Lower leg skin (tissue), 4 donors: ENCODE data around the gene TNFSF10. TPM values are rescaled to one million over a fixed set of nuclear protein-coding genes. Genes with fewer than 3 reads are reported as not detected.

ENCODE experiments used
- DNase-seq, 2 donors: peaks; one replicate each; pipeline ENCODE4 v3.0.0-alpha.2; 2019; ENCODE audit warnings: low spot score in 2 of 2
- H3K4me3 ChIP-seq: fragments of 200-600 bp; sonication (generic); 2 replicates; pipeline ENCODE4 v1.5.1; 2017; ENCODE audit warnings: mild to moderate bottlenecking, low read depth; ENCODE audit not compliant: poor library complexity, severe bottlenecking
- POLR2A ChIP-seq, 2 donors: fragments of 450-650 bp; IDR thresholded peaks; one replicate each; pipeline ENCODE4 v1.6.1; 2016 to 2017; ENCODE audit warnings: antibody characterized with exemption in 2 of 2, mild to moderate bottlenecking in 1 of 2, moderate library complexity in 1 of 2
- WGBS, 2 donors: methylation state at CpG; one replicate each; pipeline ENCODE4 v1.1.5; 2018; 5-methylcytosine and 5-hydroxymethylcytosine counted together
- intact Hi-C: fragments of 100-400 bp; cut with DNase I; formaldehyde crosslinking; loops from one replicate; pipeline ENCODE4 v1.15.0; 2023; ENCODE audit warnings: low total_unique reads
- total RNA-seq, 4 donors: library from RNA; depleted of rRNA; stranded (reverse); fragments of >200 nt; gene quantifications; one replicate each; pipeline ENCODE4 v1.1.0, GENCODE V29; 2016
- TF ChIP-seq, protein P1 (sequence below), 3 donors: fragments of 450-650 bp; IDR thresholded peaks; one replicate each; pipeline ENCODE4 v1.5.1; 2016; ENCODE audit warnings: antibody characterized with exemption in 3 of 3, mild to moderate bottlenecking in 3 of 3, moderate library complexity in 2 of 3

Gene TNFSF10
- total RNA-seq, 4 donors from 2014 or later = 57.5 to 75.2 (median 68.4) TPM

GRCh38 chr3:172516318-172517214, 6.7 kb downstream of the TNFSF10 start:
- 20% methylated on average over 7 of the region's 7 CpGs for WGBS, 2 donors
- TF ChIP-seq, protein P1, sequence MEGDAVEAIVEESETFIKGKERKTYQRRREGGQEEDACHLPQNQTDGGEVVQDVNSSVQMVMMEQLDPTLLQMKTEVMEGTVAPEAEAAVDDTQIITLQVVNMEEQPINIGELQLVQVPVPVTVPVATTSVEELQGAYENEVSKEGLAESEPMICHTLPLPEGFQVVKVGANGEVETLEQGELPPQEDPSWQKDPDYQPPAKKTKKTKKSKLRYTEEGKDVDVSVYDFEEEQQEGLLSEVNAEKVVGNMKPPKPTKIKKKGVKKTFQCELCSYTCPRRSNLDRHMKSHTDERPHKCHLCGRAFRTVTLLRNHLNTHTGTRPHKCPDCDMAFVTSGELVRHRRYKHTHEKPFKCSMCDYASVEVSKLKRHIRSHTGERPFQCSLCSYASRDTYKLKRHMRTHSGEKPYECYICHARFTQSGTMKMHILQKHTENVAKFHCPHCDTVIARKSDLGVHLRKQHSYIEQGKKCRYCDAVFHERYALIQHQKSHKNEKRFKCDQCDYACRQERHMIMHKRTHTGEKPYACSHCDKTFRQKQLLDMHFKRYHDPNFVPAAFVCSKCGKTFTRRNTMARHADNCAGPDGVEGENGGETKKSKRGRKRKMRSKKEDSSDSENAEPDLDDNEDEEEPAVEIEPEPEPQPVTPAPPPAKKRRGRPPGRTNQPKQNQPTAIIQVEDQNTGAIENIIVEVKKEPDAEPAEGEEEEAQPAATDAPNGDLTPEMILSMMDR (IDR thresholded peaks at IDR 0.05) = no peak
- TF ChIP-seq POLR2A (IDR thresholded peaks at IDR 0.05) = no peak
- H3K4me3 ChIP-seq = no peak overlapping the region
- peak; percentile 85 to 90 for DNase-seq
- intact Hi-C loops = no loop called here

DNA sequence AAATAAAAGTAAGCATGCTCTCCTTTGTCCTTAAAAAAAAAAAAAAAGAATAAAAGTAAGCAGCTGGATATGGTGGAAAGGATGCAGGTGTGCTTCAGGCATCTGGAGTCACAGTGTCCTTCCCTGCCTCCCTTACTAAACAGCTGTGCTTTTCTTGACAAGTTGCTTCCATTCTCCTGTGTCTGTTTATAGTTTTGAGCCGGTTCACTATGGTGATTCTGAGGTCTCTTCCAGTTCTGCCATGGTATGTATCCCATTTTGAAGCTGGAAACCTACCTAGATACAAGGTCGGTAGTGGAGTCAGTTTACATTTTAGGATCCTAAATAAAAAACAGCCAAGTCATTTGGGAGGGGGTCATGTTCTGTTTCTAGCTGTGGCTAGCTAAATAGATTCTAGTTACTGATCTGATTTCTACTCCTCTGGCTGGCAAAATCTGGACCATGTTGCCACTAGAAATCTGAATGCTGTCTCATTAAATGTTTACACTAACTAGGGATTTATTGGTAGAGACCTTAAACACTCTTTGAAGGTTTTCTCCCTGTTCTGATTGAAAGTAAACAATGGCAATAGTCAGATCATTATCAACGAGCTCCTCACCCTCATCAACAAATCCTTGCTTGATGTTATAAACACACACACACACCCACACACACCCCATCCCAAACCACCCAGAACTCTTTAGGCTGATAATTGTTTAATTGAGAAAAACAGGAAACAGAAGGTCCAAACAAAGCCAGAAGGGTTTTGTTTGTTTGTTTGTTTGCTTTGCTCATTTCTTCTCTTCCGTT, 7.9 kb downstream of the TNFSF10 start:
- TF ChIP-seq, protein P1 (IDR thresholded peaks at IDR 0.05) = no peak
- TF ChIP-seq POLR2A (IDR thresholded peaks at IDR 0.05) = no peak
- WGBS, 2 donors = 29 to 41% methylated on average over 4 of the region's 4 CpGs
- no peak overlapping the region for H3K4me3 ChIP-seq
- intact Hi-C loops = no loop called here
- no peak for DNase-seq

DNA sequence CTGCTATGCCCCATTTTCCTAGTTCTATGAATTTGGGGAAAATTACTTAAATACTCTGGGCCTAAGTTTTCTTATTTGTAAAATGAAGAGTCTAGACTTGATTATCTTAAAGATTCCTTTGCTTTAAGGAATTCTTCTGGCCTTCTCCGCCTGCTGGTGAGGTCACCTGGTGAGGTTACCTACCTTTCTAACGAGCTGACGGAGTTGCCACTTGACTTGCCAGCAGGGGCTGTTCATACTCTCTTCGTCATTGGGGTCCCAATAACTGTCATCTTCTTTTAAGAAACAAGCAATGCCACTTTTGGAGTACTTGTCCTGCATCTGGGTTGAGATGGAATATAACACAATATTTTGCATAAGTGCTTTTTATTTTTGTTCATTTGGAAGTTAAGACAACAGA, 8.6 kb downstream of the TNFSF10 start:
- 71 to 77% methylated on average over 4 of the region's 4 CpGs for WGBS, 2 donors
- no peak for TF ChIP-seq POLR2A (IDR thresholded peaks at IDR 0.05)
- TF ChIP-seq, protein P1 (IDR thresholded peaks at IDR 0.05) = no peak
- no peak overlapping the region for H3K4me3 ChIP-seq
- intact Hi-C loops = no loop called here
- DNase-seq = no peak

- TF ChIP-seq POLR2A (IDR thresholded peaks at IDR 0.05) = no peak
- TF ChIP-seq, protein P1 (IDR thresholded peaks at IDR 0.05) = no peak
Measured at GRCh38 chr3:172513488-172513887, 9.7 kb downstream of the TNFSF10 start.

DNA sequence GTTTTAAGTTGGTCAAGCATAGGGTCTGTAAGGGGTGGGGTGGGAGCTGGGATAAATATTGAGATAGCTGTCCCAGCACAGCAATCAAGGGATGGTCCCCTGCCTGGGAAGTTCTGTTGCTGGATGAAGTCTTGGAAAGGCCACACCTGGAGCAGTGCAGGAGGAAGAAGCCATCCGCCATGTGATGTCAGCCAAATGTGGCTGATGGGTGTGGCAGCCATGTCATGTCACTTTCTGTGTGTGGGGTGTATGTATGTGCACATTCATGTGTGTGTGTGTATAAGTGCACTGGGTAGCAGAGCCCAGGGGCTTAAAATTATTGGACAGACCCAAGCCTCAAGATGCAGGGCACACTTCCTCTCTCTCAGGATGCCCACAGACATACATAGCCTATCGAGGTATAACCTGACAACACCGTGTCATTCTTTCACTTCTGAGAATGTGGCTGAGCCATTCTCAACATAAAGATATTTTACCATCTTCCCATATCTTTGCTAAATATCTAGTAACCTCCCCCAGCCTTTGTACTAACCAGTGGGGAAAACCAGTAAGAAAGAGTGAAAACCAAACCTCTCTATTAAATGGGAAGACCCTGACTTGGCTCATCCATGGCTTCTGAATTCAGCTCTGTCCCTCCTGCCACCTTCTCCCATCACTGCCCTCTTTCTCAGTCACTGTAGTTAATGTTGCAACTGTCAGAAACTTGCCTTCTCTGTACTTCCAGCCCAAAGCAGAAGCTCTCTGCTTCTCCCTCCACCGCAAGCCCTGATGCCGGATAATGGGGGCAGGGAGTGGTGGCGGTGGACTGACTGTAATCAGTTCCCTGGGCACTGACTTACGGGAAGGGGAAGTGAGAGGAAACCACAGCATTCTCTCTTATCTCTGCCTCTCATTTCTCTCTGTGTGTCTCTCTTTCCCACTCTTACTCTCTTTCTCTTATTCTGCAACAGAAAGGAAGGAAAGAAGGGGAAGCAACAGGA, 11.2 kb downstream of the TNFSF10 start:
- H3K4me3 ChIP-seq = no peak overlapping the region
- WGBS, 2 donors = 73 to 81% methylated on average over 7 of the region's 7 CpGs
- intact Hi-C loops = no loop called here
- peak in 1 of 2 donors; percentile 59 for DNase-seq
- TF ChIP-seq, protein P1 (IDR thresholded peaks at IDR 0.05) = no peak
- TF ChIP-seq POLR2A (IDR thresholded peaks at IDR 0.05) = no peak

More at GRCh38 chr3:172513488-172513887, 9.7 kb downstream of the TNFSF10 start:
- intact Hi-C loops = no loop called here
- no peak overlapping the region for H3K4me3 ChIP-seq
- no peak for DNase-seq
- WGBS, 2 donors = 57 to 59% methylated on average over 2 of the region's 2 CpGs
